K562 (cell line): ENCODE data around the gene SORCS2. TPM values are rescaled to one million over a fixed set of nuclear protein-coding genes. Genes with fewer than 3 reads are reported as not detected.

Source experiments
- ATAC-seq: fragments of 200-7000 bp; cut with Tn5 transposase; 3 replicates; pipeline ENCODE4 v1.9.1; 2020; ENCODE audit warnings: moderate library complexity
- BruUV-seq: library from RNA; stranded (reverse); fragments of 400-500 nt; replicated peaks from 2 replicates; lab custom pipeline; 2021; lab: Mats Ljungman, UMichigan
- CTCF ChIA-PET: fragments of 300-600 bp; formaldehyde crosslinking; extraction: SDS; loops from one replicate; lab custom pipeline; 2021; ENCODE audit warnings: low intra/inter-chr PET ratio; lab: Yijun Ruan, JAX
- POLR2A ChIA-PET: fragments of 300-600, 350-650 bp; sonication (Branson Sonifier 250); formaldehyde crosslinking; extraction: SDS; loops from one replicate; lab custom pipeline; 2021; ENCODE audit warnings: antibody characterized with exemption, inconsistent platforms; lab: Yijun Ruan, JAX
- DNase-seq, 4 experiments: peaks; one replicate each; pipeline versions ENCODE4 v3.0.0 to v3.0.0-alpha.2; 2011 to 2018; ENCODE audit warnings: low spot score in 3 of 4, mixed read lengths in 3 of 4; ENCODE audit errors: extremely low read depth in 1 of 4
- FAIRE-seq: peaks from 2 replicates; lab custom pipeline; 2011; peaks lifted over from hg19 to GRCh38; lab: Jason Lieb, UNC
- H2AFZ ChIP-seq: 2 replicates; pipeline ENCODE4 v1.6.0; 2011; ENCODE audit warnings: low read depth, low read length, control low read depth, inconsistent platforms
- H3K27ac ChIP-seq: fragments of 200-600 bp; 3 replicates; pipeline ENCODE4 v1.8.0; 2011; ENCODE audit warnings: low read depth, mild to moderate bottlenecking, control low read depth, inconsistent platforms, low read length, moderate library complexity, mixed read lengths; ENCODE audit errors: extremely low read depth
- H3K27me3 ChIP-seq, 2 experiments: fragments of 300-600 bp in 1 of 2; 2 replicates in 1 of 2; 3 replicates in 1 of 2; pipeline versions ENCODE4 v1.6.0 to v1.8.0; 2011; ENCODE audit warnings: inconsistent platforms in 2 of 2, low read length in 2 of 2, mild to moderate bottlenecking in 1 of 2, mixed read lengths in 1 of 2, moderate library complexity in 1 of 2; ENCODE audit not compliant: control insufficient read depth in 2 of 2, insufficient read depth in 2 of 2
- H3K36me3 ChIP-seq: fragments of 300-600 bp; 3 replicates; pipeline ENCODE4 v1.8.0; 2011; ENCODE audit warnings: mild to moderate bottlenecking, low read length, inconsistent platforms; ENCODE audit not compliant: control insufficient read depth, insufficient read depth
- H3K4me1 ChIP-seq, 2 experiments: fragments of 200-600 bp in 1 of 2; replicated peaks in 1 of 2; 2 replicates in 1 of 2; 3 replicates in 1 of 2; pipeline versions ENCODE4 v1.5.1 to v1.8.0; 2011; ENCODE audit warnings: inconsistent platforms in 2 of 2, low read length in 2 of 2, mild to moderate bottlenecking in 1 of 2, mixed read lengths in 1 of 2, moderate library complexity in 1 of 2; ENCODE audit not compliant: control insufficient read depth in 2 of 2, insufficient read depth in 2 of 2
- H3K4me2 ChIP-seq: 2 replicates; pipeline ENCODE4 v1.6.1; 2011; ENCODE audit warnings: low read length, control low read depth, inconsistent platforms, mixed read lengths; ENCODE audit not compliant: insufficient read depth
- H3K4me3 ChIP-seq: fragments of 200-600 bp; sonication (generic), shearing (Covaris generic); 2 replicates; pipeline ENCODE4 v1.5.1; 2016; ENCODE audit warnings: control low read depth, inconsistent platforms
- H3K79me2 ChIP-seq: fragments of 200-600 bp; 3 replicates; pipeline ENCODE4 v1.8.0; 2011; ENCODE audit warnings: low read length, inconsistent platforms; ENCODE audit not compliant: control insufficient read depth, insufficient read depth
- H3K9ac ChIP-seq, 2 experiments: 2 replicates each; pipeline versions ENCODE4 v1.6.0 to v1.6.1; 2011; ENCODE audit warnings: low read depth in 2 of 2, low read length in 2 of 2, control low read depth in 1 of 2, inconsistent platforms in 1 of 2, mild to moderate bottlenecking in 1 of 2, mixed read lengths in 1 of 2; ENCODE audit not compliant: insufficient read depth in 1 of 2
- H3K9me1 ChIP-seq: one replicate; pipeline ENCODE4 v1.6.0; 2011; ENCODE audit warnings: inconsistent platforms, mild to moderate bottlenecking, low read length, moderate library complexity; ENCODE audit not compliant: control insufficient read depth, insufficient read depth
- H3K9me3 ChIP-seq: replicated peaks from 2 replicates; pipeline ENCODE4 v1.5.1; 2011; ENCODE audit warnings: low read depth, low read length, inconsistent platforms; ENCODE audit not compliant: control insufficient read depth, insufficient read depth
- H4K20me1 ChIP-seq: replicated peaks from 2 replicates; pipeline ENCODE4 v1.6.1; 2011; ENCODE audit warnings: low read length, inconsistent platforms, mixed read lengths; ENCODE audit not compliant: control insufficient read depth, insufficient read depth
- BCOR ChIP-seq: fragments of 450-650 bp; IDR thresholded peaks from 2 replicates; pipeline ENCODE4 v1.6.1; 2016
- CBX3 ChIP-seq, 2 experiments: IDR thresholded peaks; 1 replicate in 1 of 2; 2 replicates in 1 of 2; pipeline ENCODE4 v1.6.1; 2012; ENCODE audit warnings: inconsistent platforms in 2 of 2, low read length in 2 of 2, borderline replicate concordance in 1 of 2, control low read depth in 1 of 2
- CCNT2 ChIP-seq: IDR thresholded peaks from 2 replicates; pipeline ENCODE4 v1.6.1; 2011; ENCODE audit warnings: borderline replicate concordance, low read depth, mild to moderate bottlenecking, moderate library complexity, mixed read lengths, low read length; ENCODE audit not compliant: insufficient read length; ENCODE audit errors: extremely low read depth
- CEBPB ChIP-seq: fragments of 450-650 bp; IDR thresholded peaks from 2 replicates; pipeline ENCODE4 v1.6.1; 2016; ENCODE audit warnings: missing genetic modification characterization, missing compliant biosample characterization
- CTBP1 ChIP-seq: fragments of 450-650 bp; IDR thresholded peaks from 2 replicates; pipeline ENCODE4 v1.6.1; 2016; ENCODE audit warnings: borderline replicate concordance
- FOS ChIP-seq: IDR thresholded peaks from 3 replicates; pipeline ENCODE4 v1.6.1; 2011; ENCODE audit not compliant: insufficient read length; ENCODE audit errors: extremely low read depth
- JUND ChIP-seq, 2 experiments: IDR thresholded peaks; 2 replicates in 1 of 2; 3 replicates in 1 of 2; pipeline ENCODE4 v1.6.1; 2011; ENCODE audit warnings: borderline replicate concordance in 2 of 2, low read depth in 2 of 2, low read length in 2 of 2, improper control_type of control experiment in 1 of 2, missing biosample characterization in 1 of 2, missing genetic modification characterization in 1 of 2, missing genetic modification reagents in 1 of 2
- NFRKB ChIP-seq: fragments of 450-650 bp; IDR thresholded peaks from 2 replicates; pipeline ENCODE4 v1.6.1; 2016; ENCODE audit warnings: low read depth
- PHB2 ChIP-seq: fragments of 450-650 bp; IDR thresholded peaks from 2 replicates; pipeline ENCODE4 v1.6.1; 2017; ENCODE audit warnings: low read depth
- RBM14 ChIP-seq: fragments of 200-400 bp; formaldehyde crosslinking; IDR thresholded peaks from 2 replicates; pipeline ENCODE4 v1.6.1; 2018; ENCODE audit warnings: low read depth, mild to moderate bottlenecking, low read length, moderate library complexity, borderline replicate concordance; ENCODE audit not compliant: insufficient read depth
- SNRNP70 ChIP-seq: fragments of 200-400 bp; formaldehyde crosslinking; optimal IDR thresholded peaks from 2 replicates; pipeline ENCODE3; 2017; ENCODE audit warnings: low read depth, low read length
- WHSC1 ChIP-seq: IDR thresholded peaks from one replicate; pipeline ENCODE4 v1.6.1; 2012; ENCODE audit warnings: low read length, control low read depth, inconsistent platforms
- ZBED1 ChIP-seq: IDR thresholded peaks from 2 replicates; pipeline ENCODE4 v1.6.1; 2014
- ZNF75A ChIP-seq: fragments of 450-650 bp; formaldehyde crosslinking; IDR thresholded peaks from 2 replicates; pipeline ENCODE4 v1.4.0; 2020; ENCODE audit warnings: mild to moderate bottlenecking
- WGBS: fragments of 100-300 bp; shearing (Covaris generic); methylation state at CpG from one replicate; pipeline ENCODE4 v1.1.6; 2016; ENCODE audit warnings: low coverage, mixed read lengths; ENCODE audit not compliant: insufficient coverage; ENCODE audit errors: missing lambda C conversion rate; 5-methylcytosine and 5-hydroxymethylcytosine counted together
- in situ Hi-C: fragments of 300-500 bp; cut with MboI; formaldehyde crosslinking; loops from 4 replicates; pipeline ENCODE4 v1.15.0; 2018; ENCODE audit warnings: inconsistent platforms, mixed read lengths
- intact Hi-C: fragments of 100-400 bp; cut with micrococcal nuclease; formaldehyde crosslinking; loops from 2 replicates; pipeline ENCODE4 v1.14.2; 2022
- polyA plus RNA-seq, 8 experiments: library from polyadenylated mRNA; depleted of rRNA in 4 of 8; stranded (reverse) in 5 of 8; unstranded in 3 of 8; fragments of >200 nt; fragmentation: Nextera tagmentation in 2 of 8; fragmentation: Illumina TruSeq in 1 of 8; extraction: Ambion mirVana in 2 of 8; extraction: Trizol in 1 of 8; gene quantifications; 2 replicates each; pipeline versions ENCODE4 v1.2.1 to v1.2.3, GENCODE V29; 2011 to 2014; ENCODE audit warnings: inconsistent platforms in 1 of 8, missing spikeins in 1 of 8
- total RNA-seq, 7 experiments: library from RNA; depleted of rRNA in 6 of 7; stranded (reverse); fragments of >200 nt in 6 of 7; fragmentation: Illumina TruSeq in 2 of 7; extraction: Trizol in 2 of 7; gene quantifications; 2 replicates each; pipeline versions ENCODE4 v1.2.1 to v1.2.3, GENCODE V29; 2011 to 2021; ENCODE audit warnings: low replicate concordance in 1 of 7
- TF ChIP-seq, protein P1 (sequence below), 2 experiments: fragments of 450-650 bp in 1 of 2; sonication (generic) in 1 of 2; formaldehyde crosslinking; conservative IDR thresholded peaks; 2 replicates each; pipeline versions ENCODE4 v1.4.0 to v1.8.1; 2020 to 2022; ENCODE audit warnings: mild to moderate bottlenecking in 1 of 2, missing genetic modification reagents in 1 of 2
- TF ChIP-seq, protein P2 (sequence below): fragments of 150-350 bp; IDR thresholded peaks from 2 replicates; pipeline ENCODE4 v1.6.1; 2014; ENCODE audit warnings: low read depth, mild to moderate bottlenecking, low read length, borderline replicate concordance

The SORCS2 gene
- total and polyA plus RNA-seq, 9 of the 15 experiments (the other 6 are each of a cell fraction or from before 2014, with no cell fraction given), result not detected

DNA sequence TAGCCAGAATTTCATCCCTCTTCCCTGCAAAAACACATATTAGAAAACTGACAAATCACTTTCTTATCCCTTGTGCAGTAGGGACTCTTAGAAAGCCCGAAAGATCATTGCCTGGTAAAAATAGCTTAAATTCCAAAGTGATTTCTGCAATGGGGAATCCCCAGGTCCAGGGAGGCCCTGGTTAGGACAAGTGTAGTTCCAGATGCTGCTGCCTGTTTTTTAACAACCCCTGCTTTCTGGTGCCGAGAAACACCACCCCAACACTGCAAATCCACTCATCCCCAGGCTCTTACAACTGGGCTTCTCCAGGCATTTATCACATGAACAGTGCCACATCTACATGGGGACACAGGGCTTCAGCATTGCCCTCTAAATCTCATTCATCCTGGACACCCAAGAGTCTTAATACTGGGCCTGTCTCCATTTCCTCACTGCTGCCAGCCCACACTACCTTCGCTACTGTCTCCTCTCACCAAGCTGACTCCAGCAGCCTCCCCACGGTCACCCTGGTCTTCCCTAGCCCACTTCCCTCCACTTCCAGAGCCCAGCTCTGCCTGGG lies 354.6 kb downstream of the SORCS2 start (continued):
- TF ChIP-seq, protein P1, sequence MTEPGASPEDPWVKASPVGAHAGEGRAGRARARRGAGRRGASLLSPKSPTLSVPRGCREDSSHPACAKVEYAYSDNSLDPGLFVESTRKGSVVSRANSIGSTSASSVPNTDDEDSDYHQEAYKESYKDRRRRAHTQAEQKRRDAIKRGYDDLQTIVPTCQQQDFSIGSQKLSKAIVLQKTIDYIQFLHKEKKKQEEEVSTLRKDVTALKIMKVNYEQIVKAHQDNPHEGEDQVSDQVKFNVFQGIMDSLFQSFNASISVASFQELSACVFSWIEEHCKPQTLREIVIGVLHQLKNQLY (CRISPR knock-in tag; conservative IDR thresholded peaks at IDR 0.05), result no peak
- no peak for TF ChIP-seq CEBPB (tag)
- no peak for TF ChIP-seq SNRNP70

DNA sequence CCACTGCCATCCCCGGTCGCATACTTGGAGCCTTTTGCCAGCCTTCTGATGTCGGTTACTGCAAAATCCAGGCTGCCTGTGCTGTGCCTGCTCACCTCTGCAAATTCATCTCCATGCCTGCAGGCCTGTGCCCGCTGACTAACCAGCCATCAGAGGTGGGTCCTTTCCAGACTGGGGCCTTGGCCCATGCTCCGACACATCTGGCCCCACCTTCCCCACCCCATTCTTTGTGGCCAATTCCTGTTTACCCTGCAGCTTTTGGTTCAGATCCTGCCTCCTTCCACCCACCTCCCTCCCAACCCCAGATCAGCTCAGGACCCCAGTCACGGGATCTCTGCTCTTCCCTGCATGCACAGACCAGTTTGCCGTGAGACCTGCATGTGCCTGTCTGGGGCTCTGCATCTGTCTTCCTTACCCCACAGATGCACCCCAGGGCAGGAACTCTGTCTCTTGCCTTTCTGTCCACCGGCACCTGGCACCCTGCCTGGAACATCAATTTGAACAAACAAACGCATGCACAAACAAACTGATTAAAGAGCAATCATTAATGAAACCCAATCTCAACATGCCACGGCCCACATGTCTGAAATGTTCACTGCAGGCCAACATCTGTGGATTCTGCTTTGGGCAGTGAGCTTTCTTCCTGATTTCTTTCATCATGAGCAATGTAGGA lies 355.2 kb downstream of the SORCS2 start:
- Histone ChIP-seq H3K4me1 (no peaks in the 10 kb centered on the region), H3K4me3 (no peak overlapping the region), H3K36me3 (no peaks in the 10 kb centered on the region), H3K9ac (no peak overlapping the region), H4K20me1 (no peaks in the 10 kb centered on the region), H3K27ac (no peak overlapping the region), H3K9me3 (no peaks in the 10 kb centered on the region), H2AFZ (no peak overlapping the region), H3K4me2 (no peak overlapping the region), H3K9me1 (no peaks in the 10 kb centered on the region), H3K79me2 (no peaks in the 10 kb centered on the region), H3K27me3 (no peaks in the 10 kb centered on the region; a peak in 1 of 5 replicates)
- ChIA-PET CTCF (no interaction called here), POLR2A (no interaction called here)
- in situ Hi-C loops, result no loop called here
- no TSS peak for BruUV-seq
- no peak for TF ChIP-seq ZBED1
- TF ChIP-seq, protein P2, sequence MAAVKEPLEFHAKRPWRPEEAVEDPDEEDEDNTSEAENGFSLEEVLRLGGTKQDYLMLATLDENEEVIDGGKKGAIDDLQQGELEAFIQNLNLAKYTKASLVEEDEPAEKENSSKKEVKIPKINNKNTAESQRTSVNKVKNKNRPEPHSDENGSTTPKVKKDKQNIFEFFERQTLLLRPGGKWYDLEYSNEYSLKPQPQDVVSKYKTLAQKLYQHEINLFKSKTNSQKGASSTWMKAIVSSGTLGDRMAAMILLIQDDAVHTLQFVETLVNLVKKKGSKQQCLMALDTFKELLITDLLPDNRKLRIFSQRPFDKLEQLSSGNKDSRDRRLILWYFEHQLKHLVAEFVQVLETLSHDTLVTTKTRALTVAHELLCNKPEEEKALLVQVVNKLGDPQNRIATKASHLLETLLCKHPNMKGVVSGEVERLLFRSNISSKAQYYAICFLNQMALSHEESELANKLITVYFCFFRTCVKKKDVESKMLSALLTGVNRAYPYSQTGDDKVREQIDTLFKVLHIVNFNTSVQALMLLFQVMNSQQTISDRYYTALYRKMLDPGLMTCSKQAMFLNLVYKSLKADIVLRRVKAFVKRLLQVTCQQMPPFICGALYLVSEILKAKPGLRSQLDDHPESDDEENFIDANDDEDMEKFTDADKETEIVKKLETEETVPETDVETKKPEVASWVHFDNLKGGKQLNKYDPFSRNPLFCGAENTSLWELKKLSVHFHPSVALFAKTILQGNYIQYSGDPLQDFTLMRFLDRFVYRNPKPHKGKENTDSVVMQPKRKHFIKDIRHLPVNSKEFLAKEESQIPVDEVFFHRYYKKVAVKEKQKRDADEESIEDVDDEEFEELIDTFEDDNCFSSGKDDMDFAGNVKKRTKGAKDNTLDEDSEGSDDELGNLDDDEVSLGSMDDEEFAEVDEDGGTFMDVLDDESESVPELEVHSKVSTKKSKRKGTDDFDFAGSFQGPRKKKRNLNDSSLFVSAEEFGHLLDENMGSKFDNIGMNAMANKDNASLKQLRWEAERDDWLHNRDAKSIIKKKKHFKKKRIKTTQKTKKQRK, result no peak
- TF ChIP-seq WHSC1, result no peak
- no peak for TF ChIP-seq FOS
- no peak for TF ChIP-seq ZNF75A
- no peak for TF ChIP-seq JUND (IDR thresholded peaks at IDR 0.05; ENCODE audit: borderline replicate concordance, low read depth, low read length)
- TF ChIP-seq JUND (tag; IDR thresholded peaks at IDR 0.05; ENCODE audit: borderline replicate concordance, low read depth, low read length), result no peak
- TF ChIP-seq PHB2, result no peak
- TF ChIP-seq CTBP1, result no peak
- no peak for TF ChIP-seq RBM14
- no peak for TF ChIP-seq CBX3 (IDR thresholded peaks at IDR 0.05; ENCODE audit: borderline replicate concordance in 1 of 2, low read length in 2 of 2)
- TF ChIP-seq BCOR, result no peak
- no peak for TF ChIP-seq NFRKB
- no peak for TF ChIP-seq CCNT2
- 0% methylated on average over 10 of the region's 10 CpGs for whole genome bisulfite sequencing
- DNase-seq (no peak), ATAC-seq (no peak), FAIRE-seq (no peak)
- intact Hi-C loops, result no loop called here
